H9 (cell line): ENCODE results near the gene FSIP1. TPM values are rescaled to one million over a fixed set of nuclear protein-coding genes. Genes with fewer than 3 reads are reported as not detected.

Experiments
- DNase-seq: peaks from one replicate; pipeline ENCODE4 v3.0.0-alpha.2; 2017
- H2AFZ ChIP-seq: one replicate; pipeline ENCODE4 v1.6.1; 2013; ENCODE audit warnings: mild to moderate bottlenecking, low read length, control low read depth, moderate library complexity
- H2AK5ac ChIP-seq: 2 replicates; pipeline ENCODE4 v1.6.1; 2013; ENCODE audit warnings: low read length, control low read depth, mixed read lengths; ENCODE audit not compliant: insufficient read length
- H2BK120ac ChIP-seq: one replicate; pipeline ENCODE4 v1.6.1; 2013; ENCODE audit warnings: low read depth, mild to moderate bottlenecking, low read length, control low read depth, inconsistent platforms; ENCODE audit not compliant: poor library complexity, severe bottlenecking
- H2BK12ac ChIP-seq: 2 replicates; pipeline ENCODE4 v1.6.1; 2013; ENCODE audit warnings: low read length, control low read depth, mixed read lengths, low read depth; ENCODE audit not compliant: insufficient read length
- H2BK15ac ChIP-seq: 2 replicates; pipeline ENCODE4 v1.6.1; 2013; ENCODE audit warnings: low read depth, low read length, control low read depth
- H2BK20ac ChIP-seq: one replicate; pipeline ENCODE4 v1.6.1; 2013; ENCODE audit warnings: low read depth, mild to moderate bottlenecking, low read length, control low read depth, inconsistent platforms; ENCODE audit not compliant: poor library complexity, severe bottlenecking
- H2BK5ac ChIP-seq: 2 replicates; pipeline ENCODE4 v1.6.1; 2013; ENCODE audit warnings: low read length, control low read depth, mixed read lengths; ENCODE audit not compliant: insufficient read length
- H3K14ac ChIP-seq: 2 replicates; pipeline ENCODE4 v1.6.1; 2013; ENCODE audit warnings: low read length, control low read depth; ENCODE audit not compliant: insufficient read depth
- H3K18ac ChIP-seq: 2 replicates; pipeline ENCODE4 v1.6.1; 2013; ENCODE audit warnings: low read depth, mild to moderate bottlenecking, mixed read lengths, low read length, control low read depth; ENCODE audit not compliant: insufficient read length
- H3K23ac ChIP-seq: 2 replicates; pipeline ENCODE4 v1.6.1; 2013; ENCODE audit warnings: low read length, control low read depth, mixed read lengths, low read depth; ENCODE audit not compliant: insufficient read length
- H3K23me2 ChIP-seq: 2 replicates; pipeline ENCODE4 v1.6.1; 2013; ENCODE audit warnings: low read depth, mild to moderate bottlenecking, mixed read lengths, low read length, control low read depth; ENCODE audit not compliant: insufficient read length, poor library complexity, severe bottlenecking
- H3K27ac ChIP-seq: 2 replicates; pipeline ENCODE4 v1.5.1; 2013; ENCODE audit warnings: low read length, control low read depth, mixed read lengths, low read depth; ENCODE audit not compliant: insufficient read length
- H3K27me3 ChIP-seq: 2 replicates; pipeline ENCODE4 v1.6.1; 2013; ENCODE audit warnings: low read length, control low read depth, inconsistent platforms; ENCODE audit not compliant: insufficient read depth
- H3K4ac ChIP-seq: 2 replicates; pipeline ENCODE4 v1.6.1; 2013; ENCODE audit warnings: low read depth, mild to moderate bottlenecking, control low read depth, inconsistent platforms, low read length, moderate library complexity
- H3K4me1 ChIP-seq: 2 replicates; pipeline ENCODE4 v1.6.1; 2013; ENCODE audit warnings: low read length, control low read depth, inconsistent platforms; ENCODE audit not compliant: insufficient read depth
- H3K4me2 ChIP-seq: 2 replicates; pipeline ENCODE4 v1.6.1; 2013; ENCODE audit warnings: low read length, control low read depth, mixed read lengths; ENCODE audit not compliant: insufficient read length, insufficient read depth
- H3K56ac ChIP-seq: 2 replicates; pipeline ENCODE4 v1.6.1; 2013; ENCODE audit warnings: low read depth, mild to moderate bottlenecking, mixed read lengths, low read length, control low read depth; ENCODE audit not compliant: insufficient read length
- H3K79me1 ChIP-seq: 2 replicates; pipeline ENCODE4 v1.6.1; 2013; ENCODE audit warnings: low read depth, mild to moderate bottlenecking, moderate library complexity, low read length, control low read depth, inconsistent platforms; ENCODE audit not compliant: insufficient read depth, poor library complexity, severe bottlenecking
- H3K79me2 ChIP-seq: 2 replicates; pipeline ENCODE4 v1.6.1; 2013; ENCODE audit warnings: low read length, control low read depth, inconsistent platforms; ENCODE audit not compliant: insufficient read depth
- H3K9ac ChIP-seq: 2 replicates; pipeline ENCODE4 v1.6.1; 2013; ENCODE audit warnings: low read length, control low read depth, mixed read lengths; ENCODE audit not compliant: insufficient read length; ENCODE audit errors: extremely low read depth
- H3K9me3 ChIP-seq: one replicate; pipeline ENCODE4 v1.6.1; 2013; ENCODE audit warnings: low read depth, low read length, inconsistent platforms; ENCODE audit not compliant: control insufficient read depth
- H3T11ph ChIP-seq: one replicate; pipeline ENCODE4 v1.6.1; 2013; ENCODE audit warnings: mild to moderate bottlenecking, low read length, control low read depth, inconsistent platforms
- H4K20me1 ChIP-seq: one replicate; pipeline ENCODE4 v1.6.1; 2013; ENCODE audit not compliant: control insufficient read depth, insufficient read length, insufficient read depth
- H4K5ac ChIP-seq: 2 replicates; pipeline ENCODE4 v1.6.1; 2013; ENCODE audit warnings: low read depth, mild to moderate bottlenecking, mixed read lengths, low read length, control low read depth; ENCODE audit not compliant: insufficient read length
- H4K8ac ChIP-seq: replicated peaks from 2 replicates; pipeline ENCODE4 v1.6.1; 2013; ENCODE audit warnings: low read length, control low read depth, mixed read lengths, low read depth; ENCODE audit not compliant: insufficient read length
- H4K91ac ChIP-seq: 2 replicates; pipeline ENCODE4 v1.6.1; 2013; ENCODE audit warnings: low read depth, mild to moderate bottlenecking, moderate library complexity, mixed read lengths, low read length, control low read depth; ENCODE audit not compliant: insufficient read length
- H3K27ac Mint-ChIP-seq, 3 experiments: 2 replicates in 2 of 3; 3 replicates in 1 of 3; pipeline ENCODE4 v1.8.0; 2020 to 2021; ENCODE audit warnings: mixed read lengths in 3 of 3, mild to moderate bottlenecking in 1 of 3, moderate library complexity in 1 of 3
- H3K27me3 Mint-ChIP-seq: 2 replicates; pipeline ENCODE4 v1.8.0; 2021; ENCODE audit warnings: low read depth, mild to moderate bottlenecking, moderate library complexity, mixed read lengths
- H3K36me3 Mint-ChIP-seq, 3 experiments: 2 replicates in 2 of 3; 3 replicates in 1 of 3; pipeline ENCODE4 v1.8.0; 2020 to 2021; ENCODE audit warnings: low read depth in 3 of 3, mixed read lengths in 3 of 3; ENCODE audit not compliant: insufficient read depth in 1 of 3
- H3K4me1 Mint-ChIP-seq, 2 experiments: 2 replicates each; pipeline ENCODE4 v1.8.0; 2020; ENCODE audit warnings: mixed read lengths in 2 of 2
- H3K4me3 Mint-ChIP-seq, 2 experiments: 2 replicates in 1 of 2; 3 replicates in 1 of 2; pipeline ENCODE4 v1.8.0; 2020 to 2021; ENCODE audit warnings: mild to moderate bottlenecking in 2 of 2, mixed read lengths in 2 of 2, moderate library complexity in 1 of 2
- H3K9me3 Mint-ChIP-seq, 2 experiments: 2 replicates in 1 of 2; 3 replicates in 1 of 2; pipeline ENCODE4 v1.8.0; 2020; ENCODE audit warnings: mild to moderate bottlenecking in 2 of 2, mixed read lengths in 2 of 2, moderate library complexity in 1 of 2
- WGBS: extraction: QIAGEN DNeasy Blood & Tissue Kit; methylation state at CpG from one replicate; pipeline ENCODE4 v1.1.7; 2013; ENCODE audit warnings: missing lambda C conversion rate, low lambda C conversion rate, mixed read lengths; ENCODE audit not compliant: insufficient read length; ENCODE audit errors: extremely low coverage; 5-methylcytosine and 5-hydroxymethylcytosine counted together
- total RNA-seq: library from RNA; stranded (reverse); gene quantifications from 2 replicates; pipeline ENCODE4 v1.2.1, GENCODE V29; 2021
- TF ChIP-seq, protein P1 (sequence below): fragments of 200-600 bp; sonication (generic); conservative IDR thresholded peaks from 3 replicates; pipeline ENCODE4 v1.8.0; 2021; ENCODE audit warnings: antibody characterized with exemption, mild to moderate bottlenecking

The FSIP1 gene
- total RNA-seq, 1 experiment from 2014 or later, result 0.96 TPM

DNA sequence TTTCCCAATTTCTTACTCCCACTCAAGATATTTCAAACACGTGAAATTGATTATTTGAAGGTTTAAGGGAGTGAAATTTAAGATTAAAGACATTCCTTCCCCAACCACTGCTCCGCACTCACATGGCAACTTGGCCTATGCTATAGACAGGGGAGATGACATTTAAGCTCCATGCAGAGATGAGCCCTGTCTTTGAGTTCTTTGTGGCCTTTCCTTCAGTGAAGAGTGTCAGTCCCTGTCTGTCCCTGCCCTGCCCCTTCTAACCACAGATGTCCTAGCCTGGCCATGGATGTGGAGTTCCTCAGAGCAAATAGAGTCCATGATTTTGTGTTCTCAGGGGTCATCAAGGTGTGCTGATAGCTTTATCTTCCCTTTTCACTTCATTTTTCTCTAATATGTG, 231.2 kb downstream of the FSIP1 start:
- no peaks in the 10 kb centered on the region; the same call in 1 of the 2 replicates for H3K27me3 Mint-ChIP-seq
- H3K18ac ChIP-seq, result no peak overlapping the region
- H2AFZ ChIP-seq, result no peak overlapping the region
- no peak overlapping the region for H3K27ac Mint-ChIP-seq
- H3K36me3 Mint-ChIP-seq, result no peaks in the 10 kb centered on the region
- no peaks in the 10 kb centered on the region for H3K79me1 ChIP-seq
- H3K9me3 ChIP-seq, result no peaks in the 10 kb centered on the region
- no peak overlapping the region for H3K23ac ChIP-seq
- no peak overlapping the region for H2BK12ac ChIP-seq
- no peak overlapping the region for H4K5ac ChIP-seq
- DNase-seq, result no peak
- no peaks in the 10 kb centered on the region for H3K9me3 Mint-ChIP-seq
- H3K14ac ChIP-seq, result no peak overlapping the region
- H2BK15ac ChIP-seq, result no peak overlapping the region
- no peaks in the 10 kb centered on the region for H3K4me1 ChIP-seq
- H3K27me3 ChIP-seq, result no peaks in the 10 kb centered on the region
- H3K56ac ChIP-seq, result no peak overlapping the region
- H3K4me2 ChIP-seq, result no peak overlapping the region
- WGBS, result 100% methylated on average over 1 of the region's 2 CpGs
- H3K4me3 Mint-ChIP-seq, result no peak overlapping the region
- H3K4me1 Mint-ChIP-seq, result peaks cover 16 to 20% of the 10 kb centered on the region in 2 experiments
- H4K8ac ChIP-seq, result no peak overlapping the region
- TF ChIP-seq, protein P1, sequence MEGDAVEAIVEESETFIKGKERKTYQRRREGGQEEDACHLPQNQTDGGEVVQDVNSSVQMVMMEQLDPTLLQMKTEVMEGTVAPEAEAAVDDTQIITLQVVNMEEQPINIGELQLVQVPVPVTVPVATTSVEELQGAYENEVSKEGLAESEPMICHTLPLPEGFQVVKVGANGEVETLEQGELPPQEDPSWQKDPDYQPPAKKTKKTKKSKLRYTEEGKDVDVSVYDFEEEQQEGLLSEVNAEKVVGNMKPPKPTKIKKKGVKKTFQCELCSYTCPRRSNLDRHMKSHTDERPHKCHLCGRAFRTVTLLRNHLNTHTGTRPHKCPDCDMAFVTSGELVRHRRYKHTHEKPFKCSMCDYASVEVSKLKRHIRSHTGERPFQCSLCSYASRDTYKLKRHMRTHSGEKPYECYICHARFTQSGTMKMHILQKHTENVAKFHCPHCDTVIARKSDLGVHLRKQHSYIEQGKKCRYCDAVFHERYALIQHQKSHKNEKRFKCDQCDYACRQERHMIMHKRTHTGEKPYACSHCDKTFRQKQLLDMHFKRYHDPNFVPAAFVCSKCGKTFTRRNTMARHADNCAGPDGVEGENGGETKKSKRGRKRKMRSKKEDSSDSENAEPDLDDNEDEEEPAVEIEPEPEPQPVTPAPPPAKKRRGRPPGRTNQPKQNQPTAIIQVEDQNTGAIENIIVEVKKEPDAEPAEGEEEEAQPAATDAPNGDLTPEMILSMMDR, result no peak
- no peak overlapping the region for H2AK5ac ChIP-seq
- no peak overlapping the region for H2BK5ac ChIP-seq
- no peaks in the 10 kb centered on the region for H3K23me2 ChIP-seq
- H2BK20ac ChIP-seq, result no peak overlapping the region
- H3K27ac ChIP-seq, result no peak overlapping the region
- no peaks in the 10 kb centered on the region for H3K79me2 ChIP-seq
- no peaks in the 10 kb centered on the region for H4K20me1 ChIP-seq
- H3T11ph ChIP-seq, result no peak overlapping the region
- H4K91ac ChIP-seq, result no peak overlapping the region
- no peak overlapping the region for H2BK120ac ChIP-seq
- no peak overlapping the region for H3K4ac ChIP-seq
- no peak overlapping the region for H3K9ac ChIP-seq

Other genes starting within 250 kb of the FSIP1 start
- gene THBS1, start 201.8 kb downstream of the FSIP1 start, total RNA-seq, result 67.7 and 72.1 TPM in 2 replicates
- 132 TPM in 2 replicates for gene GPR176, start 137.4 kb upstream of the FSIP1 start, total RNA-seq
- gene EIF2AK4, start 151.3 kb upstream of the FSIP1 start, total RNA-seq, result 92.5 and 94.7 TPM in 2 replicates